ENCODE measurements around the gene ATF7.

Gene ATF7

DNA sequence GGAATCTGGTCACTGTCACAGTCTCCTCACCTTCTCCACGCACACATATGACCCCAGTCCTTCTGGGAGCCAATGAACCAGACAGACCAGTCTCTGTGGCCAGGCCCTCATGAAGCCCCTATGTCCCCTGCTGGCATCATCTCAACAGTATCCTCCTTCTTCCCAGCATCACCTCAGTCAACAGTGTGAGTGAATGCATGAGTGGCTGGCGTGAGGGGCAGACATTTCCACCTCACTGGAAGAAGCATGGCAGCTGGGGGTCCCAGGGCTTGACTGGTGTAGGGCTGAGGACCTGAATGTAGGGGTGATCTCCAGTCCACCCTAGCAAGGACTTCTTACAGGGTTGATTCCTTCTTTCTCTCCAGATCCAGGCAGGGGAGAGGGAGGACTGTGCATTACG is 128.7 kb downstream of the ATF7 start:
- DNase-seq (ENCODE audit: low read depth) = no peak
- H3K4me3 ChIP-seq (ENCODE audit: low read depth, low read length) = no peak overlapping the region
- TF ChIP-seq MYC (IDR thresholded peaks at IDR 0.05; ENCODE audit: low read depth, low read length) (no peak), POLR2A (IDR thresholded peaks at IDR 0.05; ENCODE audit: extremely low read depth, insufficient read length) (no peak), MAX (IDR thresholded peaks at IDR 0.05; ENCODE audit: low read depth, low read length) (no peak)
- TF ChIP-seq, protein P1, sequence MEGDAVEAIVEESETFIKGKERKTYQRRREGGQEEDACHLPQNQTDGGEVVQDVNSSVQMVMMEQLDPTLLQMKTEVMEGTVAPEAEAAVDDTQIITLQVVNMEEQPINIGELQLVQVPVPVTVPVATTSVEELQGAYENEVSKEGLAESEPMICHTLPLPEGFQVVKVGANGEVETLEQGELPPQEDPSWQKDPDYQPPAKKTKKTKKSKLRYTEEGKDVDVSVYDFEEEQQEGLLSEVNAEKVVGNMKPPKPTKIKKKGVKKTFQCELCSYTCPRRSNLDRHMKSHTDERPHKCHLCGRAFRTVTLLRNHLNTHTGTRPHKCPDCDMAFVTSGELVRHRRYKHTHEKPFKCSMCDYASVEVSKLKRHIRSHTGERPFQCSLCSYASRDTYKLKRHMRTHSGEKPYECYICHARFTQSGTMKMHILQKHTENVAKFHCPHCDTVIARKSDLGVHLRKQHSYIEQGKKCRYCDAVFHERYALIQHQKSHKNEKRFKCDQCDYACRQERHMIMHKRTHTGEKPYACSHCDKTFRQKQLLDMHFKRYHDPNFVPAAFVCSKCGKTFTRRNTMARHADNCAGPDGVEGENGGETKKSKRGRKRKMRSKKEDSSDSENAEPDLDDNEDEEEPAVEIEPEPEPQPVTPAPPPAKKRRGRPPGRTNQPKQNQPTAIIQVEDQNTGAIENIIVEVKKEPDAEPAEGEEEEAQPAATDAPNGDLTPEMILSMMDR (IDR thresholded peaks at IDR 0.05; ENCODE audit: low read depth, low read length) = no peak

DNA sequence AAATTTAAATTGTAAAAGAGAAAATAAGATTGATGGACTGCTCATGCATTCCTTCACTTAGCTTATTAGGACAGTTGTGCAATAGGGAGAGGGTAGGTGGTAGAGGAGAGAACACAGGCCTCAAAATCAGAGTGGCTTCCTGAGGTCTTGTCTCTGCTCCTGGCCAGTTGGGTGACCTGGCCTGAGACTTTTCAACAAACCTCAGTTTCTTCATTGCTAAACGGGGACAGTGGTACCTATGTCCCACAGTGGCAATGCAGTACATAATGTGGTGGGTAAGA is 129.5 kb downstream of the ATF7 start:
- no peak for DNase-seq (ENCODE audit: low read depth)
- TF ChIP-seq POLR2A (IDR thresholded peaks at IDR 0.05; ENCODE audit: extremely low read depth, insufficient read length) = no peak
- TF ChIP-seq MYC (IDR thresholded peaks at IDR 0.05; ENCODE audit: low read depth, low read length) = no peak
- no peak for TF ChIP-seq MAX (IDR thresholded peaks at IDR 0.05; ENCODE audit: low read depth, low read length)
- TF ChIP-seq, protein P1 (IDR thresholded peaks at IDR 0.05; ENCODE audit: low read depth, low read length) = no peak
- no peak overlapping the region for H3K4me3 ChIP-seq (ENCODE audit: low read depth, low read length)

DNA sequence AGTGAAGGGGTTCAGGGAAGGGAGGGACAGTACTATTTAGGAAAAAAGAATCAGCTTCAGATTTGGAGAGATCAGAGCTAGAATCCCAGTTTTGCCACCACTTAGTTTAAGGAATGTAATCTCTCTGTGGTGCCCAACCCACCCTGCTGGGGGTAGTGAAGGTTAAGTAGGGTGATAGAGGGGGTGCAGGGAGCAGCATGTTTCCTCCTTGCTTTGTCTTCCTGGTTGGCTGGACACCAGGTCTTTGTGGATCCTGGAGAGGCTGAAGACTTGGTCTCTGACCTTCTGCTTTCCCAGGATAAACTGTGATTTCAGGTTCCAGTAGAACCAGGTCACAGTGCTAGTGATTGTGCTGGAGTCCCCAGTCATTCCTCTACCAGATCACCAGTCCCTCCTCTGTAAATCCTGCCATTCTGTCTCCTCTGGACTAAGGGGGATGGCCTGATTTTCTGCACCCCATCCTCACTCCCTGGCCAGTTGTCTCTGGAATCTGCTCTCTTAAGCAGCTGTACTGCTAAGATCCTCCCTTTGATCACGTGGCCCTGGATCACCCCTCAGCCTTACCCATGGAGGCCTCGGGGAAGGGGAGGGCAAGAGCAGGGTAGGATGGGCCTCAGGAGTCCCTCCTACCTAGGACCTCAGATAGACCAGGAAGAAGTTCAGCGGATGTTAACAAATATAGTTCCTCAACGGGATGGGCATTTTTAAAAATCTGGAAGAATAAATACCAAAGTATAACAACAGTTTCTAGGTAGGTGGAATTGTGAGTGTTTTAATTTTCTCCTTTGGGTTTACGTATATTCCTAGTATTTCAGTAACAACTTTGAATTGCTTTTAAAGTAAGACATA is 130.1 kb downstream of the ATF7 start:
- TF ChIP-seq MAX (IDR thresholded peaks at IDR 0.05; ENCODE audit: low read depth, low read length) = peak; percentile 94
- no peak for TF ChIP-seq MYC (IDR thresholded peaks at IDR 0.05; ENCODE audit: low read depth, low read length)
- peak; percentile 59 for DNase-seq (ENCODE audit: low read depth)
- H3K4me3 ChIP-seq (ENCODE audit: low read depth, low read length) = no peak overlapping the region

GRCh38 chr12:53493610-53494391 is 132.4 kb downstream of the ATF7 start:
- DNase-seq (ENCODE audit: low read depth) = no peak
- TF ChIP-seq MAX (IDR thresholded peaks at IDR 0.05; ENCODE audit: low read depth, low read length) (no peak), POLR2A (IDR thresholded peaks at IDR 0.05; ENCODE audit: extremely low read depth, insufficient read length) (no peak), MYC (IDR thresholded peaks at IDR 0.05; ENCODE audit: low read depth, low read length) (no peak)
- TF ChIP-seq, protein P1 (IDR thresholded peaks at IDR 0.05; ENCODE audit: low read depth, low read length) = no peak

DNA sequence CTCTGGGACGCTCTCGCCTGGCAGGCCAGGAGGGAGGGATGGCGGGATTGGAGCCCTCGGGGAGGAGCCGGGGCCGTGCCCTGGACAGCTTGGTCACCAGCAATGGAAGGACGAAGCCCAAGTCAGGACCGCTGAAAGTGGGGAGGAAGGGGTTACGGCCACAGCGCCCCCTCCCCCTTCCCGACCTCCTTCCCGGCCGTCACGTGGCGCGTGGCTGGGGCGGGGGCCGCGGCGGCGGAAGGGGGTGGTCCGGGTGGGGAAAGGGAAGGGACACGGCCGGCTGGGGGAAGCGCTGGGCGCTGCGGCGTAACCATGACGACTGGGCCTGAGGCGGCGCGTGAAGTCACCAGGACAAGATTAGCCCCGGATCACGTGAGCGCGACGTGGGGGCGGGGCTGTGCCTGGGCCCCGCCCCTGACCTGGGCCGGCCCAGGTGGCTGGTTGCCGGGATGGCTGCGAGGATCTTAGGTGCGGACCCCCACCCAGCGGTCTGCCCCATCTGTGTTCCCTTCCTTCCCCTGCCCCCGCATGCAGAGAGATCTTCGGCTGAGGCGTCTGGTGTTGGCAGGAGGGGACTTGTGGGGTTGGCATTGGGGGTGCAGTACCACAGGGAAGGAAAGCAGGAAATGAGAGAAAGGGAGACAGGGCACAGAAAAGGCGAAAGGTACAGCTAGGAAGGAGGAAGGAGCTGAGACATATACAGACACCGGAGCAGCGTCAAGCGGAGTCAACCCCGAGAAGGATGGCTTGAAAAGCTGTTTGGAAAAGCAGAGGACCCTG is 133.2 kb downstream of the ATF7 start:
- DNase-seq (ENCODE audit: low read depth) = peak; percentile 90

More at GRCh38 chr12:53493610-53494391, 132.4 kb downstream of the ATF7 start:
- H3K4me3 ChIP-seq (ENCODE audit: low read depth, low read length) = peak overlapping the region; percentile 55

More for the DNA sequence above, 133.2 kb downstream of the ATF7 start:
- H3K4me3 ChIP-seq (ENCODE audit: low read depth, low read length) = peak overlapping the region; percentile 55
- TF ChIP-seq, protein P1 (IDR thresholded peaks at IDR 0.05; ENCODE audit: low read depth, low read length) = no peak
- TF ChIP-seq MYC (IDR thresholded peaks at IDR 0.05; ENCODE audit: low read depth, low read length) = no peak; the same call in 1 of the 2 replicates
- peak; percentile 84 for TF ChIP-seq MAX (IDR thresholded peaks at IDR 0.05; ENCODE audit: low read depth, low read length)
- TF ChIP-seq POLR2A (IDR thresholded peaks at IDR 0.05; ENCODE audit: extremely low read depth, insufficient read length) = peak; percentile 65
